Activated gamma-delta T cell treated with anti-CD3 and anti-CD28 coated beads, Interleukin-2, amount 50 U/mL, for 16 hours (primary cell): ENCODE results near the gene OR4D2.

Experiments
- DNase-seq: peaks from one replicate; pipeline ENCODE4 v3.0.0-alpha.2; 2020; ENCODE audit warnings: low read depth

OR4D2 gene

DNA sequence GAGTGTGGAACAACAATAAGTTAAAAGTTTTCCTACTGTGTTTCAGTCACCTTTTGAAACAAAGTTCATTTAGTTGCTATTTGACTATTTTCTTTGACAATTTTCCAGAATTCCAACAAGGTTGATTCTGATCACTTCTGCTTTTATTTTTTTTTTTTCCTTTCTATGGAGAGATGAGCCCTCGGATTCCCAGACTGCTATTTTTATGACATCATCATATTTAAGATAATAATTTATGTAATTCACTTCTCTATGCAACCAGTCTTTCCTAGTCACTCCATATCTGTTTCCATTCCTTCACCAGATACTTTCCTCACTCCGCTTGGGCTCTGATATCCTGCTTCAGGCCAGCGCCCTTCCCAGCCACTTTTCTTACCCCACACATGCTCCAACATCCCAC lies 8.1 kb downstream of the OR4D2 start:
- no peak for DNase-seq

- DNase-seq = no peak
Measured at GRCh38 chr17:58176200-58176599, 9.4 kb downstream of the OR4D2 start.

- no peak for DNase-seq
Measured at GRCh38 chr17:58181796-58182195, 15.0 kb downstream of the OR4D2 start.

- no peak for DNase-seq
Measured at GRCh38 chr17:58183514-58183913, 16.7 kb downstream of the OR4D2 start.

- DNase-seq = no peak
Measured at GRCh38 chr17:58184308-58184985, 17.7 kb downstream of the OR4D2 start.

GRCh38 chr17:58184986-58185761 lies 18.4 kb downstream of the OR4D2 start:
- no peak for DNase-seq

DNA sequence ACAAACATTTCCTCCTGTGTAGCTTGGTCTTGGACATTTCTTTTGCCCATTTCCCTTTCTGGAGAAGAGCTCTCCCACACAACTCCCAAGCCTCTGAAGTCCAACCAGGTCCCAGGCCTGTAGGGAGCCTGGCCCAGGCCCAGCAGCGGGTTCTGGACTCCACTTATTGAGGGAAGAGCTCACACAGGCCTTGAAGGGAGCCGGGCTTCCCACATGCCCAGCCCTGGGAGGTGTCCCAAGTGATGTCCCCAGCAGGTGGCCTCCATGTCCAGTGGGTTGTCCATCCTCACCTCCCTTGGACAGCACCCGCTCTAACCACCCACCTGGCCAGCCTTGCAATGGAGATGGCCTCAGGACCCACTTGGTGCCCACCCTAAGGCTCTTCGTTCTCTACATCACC lies 19.8 kb downstream of the OR4D2 start:
- DNase-seq = no peak

- DNase-seq = no peak
Measured at GRCh38 chr17:58187063-58187462, 20.3 kb downstream of the OR4D2 start.

- no peak for DNase-seq
Measured at GRCh38 chr17:58187675-58188074, 20.9 kb downstream of the OR4D2 start.

GRCh38 chr17:58189436-58190146 lies 22.8 kb downstream of the OR4D2 start:
- DNase-seq = no peak

- DNase-seq = no peak
Measured at GRCh38 chr17:58191241-58191896, 24.6 kb downstream of the OR4D2 start.

GRCh38 chr17:58192612-58193011 lies 25.8 kb downstream of the OR4D2 start, which contains the start of gene EPX:
Gene EPX, plus strand, starts transcription at chr17:58192726. Its CDS starts 121 bp downstream, at chr17:58192847.
- no peak for DNase-seq

DNA sequence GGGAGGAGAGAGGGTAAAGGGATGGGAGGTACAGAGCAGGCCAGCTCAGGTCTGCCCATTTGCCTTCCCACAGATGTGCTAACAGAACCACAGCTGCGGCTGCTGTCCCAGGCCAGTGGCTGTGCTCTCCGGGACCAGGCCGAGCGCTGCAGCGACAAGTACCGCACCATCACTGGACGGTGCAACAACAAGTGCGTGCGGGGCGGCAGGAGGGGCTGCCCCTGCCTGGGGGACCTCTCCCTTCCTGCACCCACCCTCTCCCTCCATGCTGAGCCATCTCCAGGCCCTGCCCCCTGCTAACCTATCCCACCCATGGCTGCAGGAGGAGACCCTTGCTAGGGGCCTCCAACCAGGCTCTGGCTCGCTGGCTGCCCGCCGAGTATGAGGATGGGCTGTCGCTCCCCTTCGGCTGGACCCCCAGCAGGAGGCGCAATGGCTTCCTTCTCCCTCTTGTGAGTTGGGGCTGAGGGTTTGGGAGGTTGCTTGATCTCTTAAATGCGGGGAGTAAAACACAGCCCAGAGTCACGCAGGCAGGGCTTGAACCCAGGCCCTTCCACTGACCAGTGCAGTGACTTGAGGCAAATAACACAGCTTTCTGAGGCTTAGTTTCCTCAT lies 27.0 kb downstream of the OR4D2 start:
- DNase-seq = no peak

- no peak for DNase-seq
Measured at GRCh38 chr17:58195518-58196123, 28.8 kb downstream of the OR4D2 start.

- DNase-seq = no peak
Measured at GRCh38 chr17:58196610-58197009, 29.8 kb downstream of the OR4D2 start.

- DNase-seq = peak; percentile 22
Measured at GRCh38 chr17:58200024-58200633, 33.3 kb downstream of the OR4D2 start.

DNA sequence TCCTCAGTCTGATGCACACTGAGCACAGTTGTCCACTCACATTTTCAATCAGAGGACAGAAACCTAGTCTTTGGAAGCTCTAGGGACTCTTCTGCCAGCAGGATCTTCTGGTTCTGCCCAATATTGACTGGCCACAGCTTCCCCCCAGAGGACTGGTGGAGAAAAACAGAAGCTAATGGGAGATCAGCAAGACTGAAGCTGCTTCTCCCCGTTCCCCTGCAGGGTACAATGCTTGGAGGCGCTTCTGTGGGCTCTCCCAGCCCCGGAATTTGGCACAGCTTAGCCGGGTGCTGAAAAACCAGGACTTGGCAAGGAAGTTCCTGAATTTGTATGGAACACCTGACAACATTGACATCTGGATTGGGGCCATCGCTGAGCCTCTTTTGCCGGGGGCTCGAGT lies 36.1 kb downstream of the OR4D2 start:
- no peak for DNase-seq

DNA sequence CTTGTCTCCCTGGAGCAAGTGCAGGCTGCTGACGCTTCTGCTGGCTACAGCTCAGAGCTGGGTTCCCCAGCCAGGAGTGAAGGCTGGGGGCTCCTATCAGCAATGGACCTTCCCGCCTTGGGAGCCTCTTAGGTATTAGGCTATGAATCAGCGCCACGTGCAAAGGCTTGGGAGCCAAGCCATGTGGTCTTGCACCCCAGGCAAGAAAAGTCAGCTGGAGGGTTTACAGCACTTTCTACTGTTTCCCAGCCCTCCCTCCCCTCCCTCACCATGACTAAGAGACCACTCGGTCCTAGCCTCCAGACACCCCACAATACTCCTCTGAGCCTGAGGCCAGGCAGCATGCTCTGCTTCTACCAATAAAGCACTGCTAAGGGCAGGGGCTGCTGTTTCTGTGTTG lies 38.0 kb downstream of the OR4D2 start:
- no peak for DNase-seq

DNA sequence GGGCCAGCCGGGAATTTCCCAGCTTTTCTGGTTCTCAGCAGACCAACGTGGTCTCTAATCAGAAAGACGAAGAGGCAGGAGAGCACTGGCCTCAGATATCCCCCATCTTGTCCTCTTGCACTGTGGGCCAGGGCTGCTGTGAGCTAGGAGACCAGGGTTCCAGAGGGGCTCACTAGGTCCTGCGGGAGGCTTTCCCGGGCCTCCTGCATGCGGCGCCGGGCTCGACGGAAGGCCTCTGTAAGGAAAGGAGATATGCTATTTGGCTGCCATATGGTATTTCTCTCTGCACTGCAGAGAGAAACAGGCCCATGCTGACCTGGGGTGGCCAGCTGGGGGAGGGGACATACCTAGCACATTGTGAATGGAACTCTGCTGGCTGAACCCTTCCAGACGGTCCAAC lies 39.2 kb downstream of the OR4D2 start:
- no peak for DNase-seq

GRCh38 chr17:58207451-58207850 lies 40.7 kb downstream of the OR4D2 start:
- no peak for DNase-seq

GRCh38 chr17:58208344-58208743 lies 41.6 kb downstream of the OR4D2 start:
- no peak for DNase-seq
